ENCODE results near the gene SLC39A10. TPM values are rescaled to one million over a fixed set of nuclear protein-coding genes. Genes with fewer than 3 reads are reported as not detected.

SLC39A10 gene
- total and polyA plus RNA-seq, 10 of the 15 experiments (the other 5 are each of a cell fraction or from before 2014, with no cell fraction given) = 2.0 to 23.6 (median 7.9) TPM

DNA sequence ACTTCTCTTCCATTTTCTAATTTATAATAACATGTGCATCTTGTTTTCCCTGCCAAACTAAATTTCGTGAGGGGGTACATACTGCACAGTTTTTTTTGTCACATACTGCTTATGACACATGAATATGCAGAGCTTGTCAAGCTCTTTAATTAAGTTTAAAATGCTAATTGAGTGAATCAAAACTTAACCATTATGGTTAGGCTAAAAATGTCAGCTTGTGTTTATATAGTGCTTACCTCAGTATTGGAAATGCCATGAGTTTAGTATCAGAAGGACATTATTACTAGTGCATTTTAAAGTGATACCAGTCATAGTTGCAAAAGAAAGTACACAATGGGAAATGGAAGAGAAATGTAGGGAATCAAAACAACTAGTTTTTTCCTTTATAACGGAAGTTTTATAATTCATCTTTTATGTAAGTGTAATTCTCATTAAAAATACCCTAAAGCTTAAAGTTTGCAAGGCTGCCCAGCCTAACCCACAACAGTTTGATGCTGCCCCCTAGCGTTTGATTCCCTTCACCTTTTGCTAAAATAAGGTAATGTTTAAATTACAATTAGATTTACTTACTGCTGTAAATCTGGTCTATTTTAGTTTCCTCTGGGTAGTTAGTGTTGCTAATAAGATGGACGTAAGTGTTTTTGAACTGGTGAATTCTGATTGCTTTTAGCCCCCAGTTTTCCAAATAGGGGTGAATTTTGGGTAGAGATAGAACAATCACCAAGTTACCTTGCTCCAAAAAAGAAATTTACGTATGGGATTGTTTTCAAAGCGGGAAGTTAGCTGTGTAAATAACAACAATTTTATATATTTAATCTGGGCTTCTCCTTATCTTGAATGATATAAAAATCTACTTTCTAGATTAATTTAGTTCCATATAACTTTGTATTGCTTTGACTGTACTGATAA lies 3.2 kb downstream of the SLC39A10 start:
- Histone ChIP-seq H3K9ac (ENCODE audit: control insufficient read depth, insufficient read depth, low read length) (peak overlapping the region; percentile 30; the same call in 1 of the 2 replicates), H4K20me1 (ENCODE audit: control insufficient read depth, insufficient read depth) (no peaks in the 10 kb centered on the region), H3K79me2 (ENCODE audit: control insufficient read depth, insufficient read depth, low read length) (peaks cover 38% of the 10 kb centered on the region), H3K36me3 (ENCODE audit: control insufficient read depth in 2 of 2, insufficient read depth in 2 of 2, low read length in 1 of 2) (no peaks in the 10 kb centered on the region), H3K27me3 (replicated peaks in 1 of 2; ENCODE audit: control insufficient read depth in 2 of 2, insufficient read depth in 2 of 2, low read length in 1 of 2) (no peaks in the 10 kb centered on the region), H3K27ac (ENCODE audit: control insufficient read depth, insufficient read depth) (peak overlapping the region; percentile 53), H3K9me3 (replicated peaks; ENCODE audit: control insufficient read depth, insufficient read depth, low read length) (no peaks in the 10 kb centered on the region), H3K4me2 (ENCODE audit: control insufficient read depth, insufficient read depth) (peak overlapping the region; percentile 87), H3K4me3 (peak overlapping the region; percentile 98), H3K4me1 (ENCODE audit: control insufficient read depth, insufficient read depth, low read length) (no peaks in the 10 kb centered on the region), H2AFZ (ENCODE audit: control insufficient read depth, low read depth, low read length) (no peak overlapping the region)
- 29% methylated on average over 6 of the region's 6 CpGs for WGBS (ENCODE audit: insufficient coverage, insufficient replicate concordance, low lambda C conversion rate, missing lambda C conversion rate)
- intact Hi-C loops (cut with micrococcal nuclease; ENCODE audit: unreplicated experiment) = loop anchor here (1.0 to 10.0 kb wide), 8 partner anchors 84 to 585 kb away; partner anchors contain the start of gene DNAH7
- no TSS peak for BruUV-seq (replicated peaks)
- DNase-seq (ENCODE audit: low read depth, low spot score) (no peak), ATAC-seq (peak; percentile 3), FAIRE-seq (peak; percentile 73)
- ChIA-PET POLR2A (interaction anchor here (1.2 to 2.2 kb wide), 6 partner anchors 83 to 190 kb away, joined by 3 to 15 read pairs (median 8); no protein-coding TSS in a partner anchor), CTCF (interaction anchor here (0.6 to 5.2 kb wide), 62 partner anchors 9 to 741 kb away, joined by 3 to 221 read pairs (median 4); partner anchors contain the start of gene DNAH7), SMC1A (ENCODE audit: uncharacterized antibody, unreplicated experiment) (interaction anchor here (0.6 to 5.5 kb wide), 52 partner anchors 9 to 793 kb away, joined by 3 to 244 read pairs (median 5); partner anchors contain the start of gene DNAH7), RAD21 (ENCODE audit: unreplicated experiment) (interaction anchor here (0.6 to 5.6 kb wide), 43 partner anchors 9 to 793 kb away, joined by 3 to 264 read pairs (median 4); partner anchors contain the start of gene DNAH7)
- in situ Hi-C loops (cut with MboI) = loop anchor here (5.0 to 10.0 kb wide), 2 partner anchors 98 to 165 kb away; no protein-coding TSS in a partner anchor
- TF ChIP-seq, protein P1, sequence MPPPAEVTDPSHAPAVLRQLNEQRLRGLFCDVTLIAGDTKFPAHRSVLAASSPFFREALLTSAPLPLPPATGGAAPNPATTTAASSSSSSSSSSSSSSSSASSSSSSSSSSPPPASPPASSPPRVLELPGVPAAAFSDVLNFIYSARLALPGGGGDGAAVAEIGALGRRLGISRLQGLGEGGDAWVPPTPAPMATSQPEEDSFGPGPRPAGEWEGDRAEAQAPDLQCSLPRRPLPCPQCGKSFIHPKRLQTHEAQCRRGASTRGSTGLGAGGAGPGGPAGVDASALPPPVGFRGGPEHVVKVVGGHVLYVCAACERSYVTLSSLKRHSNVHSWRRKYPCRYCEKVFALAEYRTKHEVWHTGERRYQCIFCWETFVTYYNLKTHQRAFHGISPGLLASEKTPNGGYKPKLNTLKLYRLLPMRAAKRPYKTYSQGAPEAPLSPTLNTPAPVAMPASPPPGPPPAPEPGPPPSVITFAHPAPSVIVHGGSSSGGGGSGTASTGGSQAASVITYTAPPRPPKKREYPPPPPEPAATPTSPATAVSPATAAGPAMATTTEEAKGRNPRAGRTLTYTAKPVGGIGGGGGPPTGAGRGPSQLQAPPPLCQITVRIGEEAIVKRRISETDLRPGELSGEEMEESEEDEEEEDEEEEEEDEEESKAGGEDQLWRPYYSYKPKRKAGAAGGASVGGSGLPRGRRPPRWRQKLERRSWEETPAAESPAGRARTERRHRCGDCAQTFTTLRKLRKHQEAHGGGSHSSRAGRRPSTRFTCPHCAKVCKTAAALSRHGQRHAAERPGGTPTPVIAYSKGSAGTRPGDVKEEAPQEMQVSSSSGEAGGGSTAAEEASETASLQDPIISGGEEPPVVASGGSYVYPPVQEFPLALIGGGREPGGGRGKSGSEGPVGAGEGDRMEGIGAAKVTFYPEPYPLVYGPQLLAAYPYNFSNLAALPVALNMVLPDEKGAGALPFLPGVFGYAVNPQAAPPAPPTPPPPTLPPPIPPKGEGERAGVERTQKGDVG (CRISPR knock-in tag; IDR thresholded peaks at IDR 0.05) = no peak
- TF ChIP-seq, protein P2, sequence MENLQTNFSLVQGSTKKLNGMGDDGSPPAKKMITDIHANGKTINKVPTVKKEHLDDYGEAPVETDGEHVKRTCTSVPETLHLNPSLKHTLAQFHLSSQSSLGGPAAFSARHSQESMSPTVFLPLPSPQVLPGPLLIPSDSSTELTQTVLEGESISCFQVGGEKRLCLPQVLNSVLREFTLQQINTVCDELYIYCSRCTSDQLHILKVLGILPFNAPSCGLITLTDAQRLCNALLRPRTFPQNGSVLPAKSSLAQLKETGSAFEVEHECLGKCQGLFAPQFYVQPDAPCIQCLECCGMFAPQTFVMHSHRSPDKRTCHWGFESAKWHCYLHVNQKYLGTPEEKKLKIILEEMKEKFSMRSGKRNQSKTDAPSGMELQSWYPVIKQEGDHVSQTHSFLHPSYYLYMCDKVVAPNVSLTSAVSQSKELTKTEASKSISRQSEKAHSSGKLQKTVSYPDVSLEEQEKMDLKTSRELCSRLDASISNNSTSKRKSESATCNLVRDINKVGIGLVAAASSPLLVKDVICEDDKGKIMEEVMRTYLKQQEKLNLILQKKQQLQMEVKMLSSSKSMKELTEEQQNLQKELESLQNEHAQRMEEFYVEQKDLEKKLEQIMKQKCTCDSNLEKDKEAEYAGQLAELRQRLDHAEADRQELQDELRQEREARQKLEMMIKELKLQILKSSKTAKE (IDR thresholded peaks at IDR 0.05; ENCODE audit: low read depth, poor library complexity, severe bottlenecking) = peak; percentile 45
- TF ChIP-seq, protein P3, sequence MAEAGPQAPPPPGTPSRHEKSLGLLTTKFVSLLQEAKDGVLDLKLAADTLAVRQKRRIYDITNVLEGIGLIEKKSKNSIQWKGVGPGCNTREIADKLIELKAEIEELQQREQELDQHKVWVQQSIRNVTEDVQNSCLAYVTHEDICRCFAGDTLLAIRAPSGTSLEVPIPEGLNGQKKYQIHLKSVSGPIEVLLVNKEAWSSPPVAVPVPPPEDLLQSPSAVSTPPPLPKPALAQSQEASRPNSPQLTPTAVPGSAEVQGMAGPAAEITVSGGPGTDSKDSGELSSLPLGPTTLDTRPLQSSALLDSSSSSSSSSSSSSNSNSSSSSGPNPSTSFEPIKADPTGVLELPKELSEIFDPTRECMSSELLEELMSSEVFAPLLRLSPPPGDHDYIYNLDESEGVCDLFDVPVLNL (IDR thresholded peaks at IDR 0.05; ENCODE audit: low read depth, low read length) = no peak
- TF ChIP-seq YY1 (IDR thresholded peaks at IDR 0.05; ENCODE audit: low read depth, low read length) (0 out of 2 replicates have a peak, but pooled peaks have one; percentile 24), CBX5 (IDR thresholded peaks at IDR 0.05; ENCODE audit: low read depth) (0 out of 2 replicates have a peak, but pooled peaks have one; percentile 28), SMC3 (IDR thresholded peaks at IDR 0.05; ENCODE audit: borderline replicate concordance, low read length) (peak; percentile 81)
- TF ChIP-seq, protein P4, sequence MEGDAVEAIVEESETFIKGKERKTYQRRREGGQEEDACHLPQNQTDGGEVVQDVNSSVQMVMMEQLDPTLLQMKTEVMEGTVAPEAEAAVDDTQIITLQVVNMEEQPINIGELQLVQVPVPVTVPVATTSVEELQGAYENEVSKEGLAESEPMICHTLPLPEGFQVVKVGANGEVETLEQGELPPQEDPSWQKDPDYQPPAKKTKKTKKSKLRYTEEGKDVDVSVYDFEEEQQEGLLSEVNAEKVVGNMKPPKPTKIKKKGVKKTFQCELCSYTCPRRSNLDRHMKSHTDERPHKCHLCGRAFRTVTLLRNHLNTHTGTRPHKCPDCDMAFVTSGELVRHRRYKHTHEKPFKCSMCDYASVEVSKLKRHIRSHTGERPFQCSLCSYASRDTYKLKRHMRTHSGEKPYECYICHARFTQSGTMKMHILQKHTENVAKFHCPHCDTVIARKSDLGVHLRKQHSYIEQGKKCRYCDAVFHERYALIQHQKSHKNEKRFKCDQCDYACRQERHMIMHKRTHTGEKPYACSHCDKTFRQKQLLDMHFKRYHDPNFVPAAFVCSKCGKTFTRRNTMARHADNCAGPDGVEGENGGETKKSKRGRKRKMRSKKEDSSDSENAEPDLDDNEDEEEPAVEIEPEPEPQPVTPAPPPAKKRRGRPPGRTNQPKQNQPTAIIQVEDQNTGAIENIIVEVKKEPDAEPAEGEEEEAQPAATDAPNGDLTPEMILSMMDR (IDR thresholded peaks at IDR 0.05 in 2 of 3, conservative IDR thresholded peaks at IDR 0.05 in 1 of 3; ENCODE audit: control insufficient read depth in 2 of 3, extremely low read depth in 1 of 3, insufficient read depth in 1 of 3, low read depth in 3 of 3, low read length in 3 of 3) = peak; percentile 68 to 89 (median 70)

Data from GM12878 (cell line).